Measurements from ENCODE around the gene ECPAS. TPM values are rescaled to one million over a fixed set of nuclear protein-coding genes. Genes with fewer than 3 reads are reported as not detected.

Gene ECPAS
- total RNA-seq: 10 to 100 TPM; 74.6 to 94.3 TPM
- polyA plus RNA-seq: 10 to 100 TPM; 11.0 to 28.9 TPM
- long read RNA-seq, donor 1, partial matches to known transcripts: 28 of 36 reads
- long read RNA-seq, donor 1, other reads (novel, unspliced or antisense): 8 of 36 reads
- long read RNA-seq, donor 2, full-length matches to known transcripts: 1 of 34 reads
- long read RNA-seq, donor 2, partial matches to known transcripts: 17 of 34 reads
- long read RNA-seq, donor 2, other reads (novel, unspliced or antisense): 16 of 34 reads

- H3K9me3 ChIP-seq (ENCODE audit: control insufficient read depth, low read length): no peaks in the 10 kb centered on the region
- H3K27me3 ChIP-seq (ENCODE audit: control insufficient read depth in 1 of 2, insufficient read depth in 2 of 2, low read length in 1 of 2): no peaks in the 10 kb centered on the region
- WGBS, 2 donors: 1% methylated on average over 60 to 101 of the region's 101 CpGs
- DNase-seq (peak; percentile 85 to 91), ATAC-seq (ENCODE audit: low FRiP score) (peak; percentile 82)
- intact Hi-C loops (cut with DNase I): no loop called here
- H3K27ac ChIP-seq (ENCODE audit: low read depth in 1 of 2, low read length in 2 of 2): peak within 1 kb of the TSS; percentile 89 to 96
- peak within 1 kb of the TSS; percentile 82 to 98 for H3K4me3 ChIP-seq (ENCODE audit: low read length in 2 of 2)
- H3K4me1 ChIP-seq (ENCODE audit: control insufficient read depth in 1 of 2, insufficient read depth in 2 of 2, low read length in 2 of 2): no peaks in the 10 kb centered on the region
- H3K36me3 ChIP-seq (ENCODE audit: control insufficient read depth in 1 of 2, insufficient read depth in 2 of 2, low read length in 1 of 2): no peaks in the 10 kb centered on the region
Observed at GRCh38 chr9:111483858-111484571, at the start of gene ECPAS. ECPAS (minus strand) TSS chr9:111484383; CDS start chr9:111472918, 11,465 bp downstream.

- H3K4me1 ChIP-seq (ENCODE audit: control insufficient read depth in 1 of 2, insufficient read depth in 2 of 2, low read length in 2 of 2): no peaks in the 10 kb centered on the region
- DNase-seq: no peak
- no peak overlapping the region for H3K27ac ChIP-seq (ENCODE audit: low read depth in 1 of 2, low read length in 2 of 2)
- ATAC-seq (ENCODE audit: low FRiP score): no peak
- H3K36me3 ChIP-seq (ENCODE audit: control insufficient read depth in 1 of 2, insufficient read depth in 2 of 2, low read length in 1 of 2): peaks cover 15 to 16% of the 10 kb centered on the region in 2 donors
- intact Hi-C loops (cut with DNase I): no loop called here
- H3K4me3 ChIP-seq (ENCODE audit: low read length in 2 of 2): no peak overlapping the region
- 83 to 87% methylated on average over 5 of the region's 5 CpGs for WGBS, 2 donors
- no peaks in the 10 kb centered on the region for H3K27me3 ChIP-seq (ENCODE audit: control insufficient read depth in 1 of 2, insufficient read depth in 2 of 2, low read length in 1 of 2)
- H3K9me3 ChIP-seq (ENCODE audit: control insufficient read depth, low read length): peaks cover 22% of the 10 kb centered on the region
Observed at GRCh38 chr9:111533099-111533790, 49.1 kb upstream of the ECPAS start.

- Histone ChIP-seq H3K9me3 (ENCODE audit: control insufficient read depth, low read length) (peaks cover 17% of the 10 kb centered on the region), H3K27me3 (ENCODE audit: control insufficient read depth in 1 of 2, insufficient read depth in 2 of 2, low read length in 1 of 2) (no peaks in the 10 kb centered on the region), H3K36me3 (ENCODE audit: control insufficient read depth in 1 of 2, insufficient read depth in 2 of 2, low read length in 1 of 2) (peaks cover 8 to 11% of the 10 kb centered on the region in 2 donors), H3K4me3 (ENCODE audit: low read length in 2 of 2) (no peak overlapping the region), H3K27ac (ENCODE audit: low read depth in 1 of 2, low read length in 2 of 2) (no peak overlapping the region), H3K4me1 (ENCODE audit: control insufficient read depth in 1 of 2, insufficient read depth in 2 of 2, low read length in 2 of 2) (no peaks in the 10 kb centered on the region)
- WGBS, 2 donors: 97 to 98% methylated on average over 4 of the region's 4 CpGs
- ATAC-seq (ENCODE audit: low FRiP score) (no peak), DNase-seq (no peak)
- intact Hi-C loops (cut with DNase I): no loop called here
Observed at GRCh38 chr9:111531716-111532115, 47.5 kb upstream of the ECPAS start.

- Histone ChIP-seq H3K4me3 (ENCODE audit: low read length in 2 of 2) (no peak overlapping the region), H3K36me3 (ENCODE audit: control insufficient read depth in 1 of 2, insufficient read depth in 2 of 2, low read length in 1 of 2) (peaks cover 7 to 9% of the 10 kb centered on the region in 2 donors), H3K9me3 (ENCODE audit: control insufficient read depth, low read length) (peaks cover 11% of the 10 kb centered on the region), H3K27ac (ENCODE audit: low read depth in 1 of 2, low read length in 2 of 2) (no peak overlapping the region), H3K4me1 (ENCODE audit: control insufficient read depth in 1 of 2, insufficient read depth in 2 of 2, low read length in 2 of 2) (peaks cover 0 to 2% of the 10 kb centered on the region in 2 donors), H3K27me3 (ENCODE audit: control insufficient read depth in 1 of 2, insufficient read depth in 2 of 2, low read length in 1 of 2) (no peaks in the 10 kb centered on the region)
- intact Hi-C loops (cut with DNase I): no loop called here
- no peak for ATAC-seq (ENCODE audit: low FRiP score)
- WGBS, 2 donors: 40 to 43% methylated on average over 2 of the region's 2 CpGs
- DNase-seq: no peak
Observed at GRCh38 chr9:111529787-111530186, 45.6 kb upstream of the ECPAS start.

GRCh38 chr9:111527347-111527746 lies 43.2 kb upstream of the ECPAS start:
- ATAC-seq (ENCODE audit: low FRiP score) (no peak), DNase-seq (no peak)
- peaks cover 0 to 5% of the 10 kb centered on the region in 2 donors for H3K36me3 ChIP-seq (ENCODE audit: control insufficient read depth in 1 of 2, insufficient read depth in 2 of 2, low read length in 1 of 2)
- 91 to 95% methylated on average over 2 of the region's 2 CpGs for WGBS, 2 donors
- H3K27ac ChIP-seq (ENCODE audit: low read depth in 1 of 2, low read length in 2 of 2): no peak overlapping the region
- no peak overlapping the region for H3K4me3 ChIP-seq (ENCODE audit: low read length in 2 of 2)
- intact Hi-C loops (cut with DNase I): no loop called here
- H3K9me3 ChIP-seq (ENCODE audit: control insufficient read depth, low read length): peaks cover 6% of the 10 kb centered on the region
- no peaks in the 10 kb centered on the region for H3K27me3 ChIP-seq (ENCODE audit: control insufficient read depth in 1 of 2, insufficient read depth in 2 of 2, low read length in 1 of 2)
- peaks cover 0 to 2% of the 10 kb centered on the region in 2 donors for H3K4me1 ChIP-seq (ENCODE audit: control insufficient read depth in 1 of 2, insufficient read depth in 2 of 2, low read length in 2 of 2)

GRCh38 chr9:111525056-111525977 lies 41.1 kb upstream of the ECPAS start, which contains the start of gene ZNF483:
ZNF483 (plus strand) TSS chr9:111525179; CDS start chr9:111527396, 2,217 bp downstream.
- H3K9me3 ChIP-seq (ENCODE audit: control insufficient read depth, low read length): peaks cover 3% of the 10 kb centered on the region
- peaks cover 0 to 2% of the 10 kb centered on the region in 2 donors for H3K4me1 ChIP-seq (ENCODE audit: control insufficient read depth in 1 of 2, insufficient read depth in 2 of 2, low read length in 2 of 2)
- DNase-seq (peak; percentile 85 to 90), ATAC-seq (ENCODE audit: low FRiP score) (peak; percentile 91)
- no peaks in the 10 kb centered on the region for H3K27me3 ChIP-seq (ENCODE audit: control insufficient read depth in 1 of 2, insufficient read depth in 2 of 2, low read length in 1 of 2)
- peaks cover 0 to 4% of the 10 kb centered on the region in 2 donors for H3K36me3 ChIP-seq (ENCODE audit: control insufficient read depth in 1 of 2, insufficient read depth in 2 of 2, low read length in 1 of 2)
- peak within 1 kb of the TSS in 1 of 2 donors; percentile 23 for H3K27ac ChIP-seq (ENCODE audit: low read depth in 1 of 2, low read length in 2 of 2)
- 1% methylated on average over 66 of the region's 66 CpGs for WGBS, 2 donors
- intact Hi-C loops (cut with DNase I): no loop called here
- H3K4me3 ChIP-seq (ENCODE audit: low read length in 2 of 2): peak within 1 kb of the TSS; percentile 84 to 89

- no peaks in the 10 kb centered on the region for H3K9me3 ChIP-seq (ENCODE audit: control insufficient read depth, low read length)
- H3K27ac ChIP-seq (ENCODE audit: low read depth in 1 of 2, low read length in 2 of 2): no peak overlapping the region
- H3K4me3 ChIP-seq (ENCODE audit: low read length in 2 of 2): peak overlapping the region; percentile 84 to 89
- WGBS, 2 donors: 29% methylated on average over 7 of the region's 7 CpGs
- H3K36me3 ChIP-seq (ENCODE audit: control insufficient read depth in 1 of 2, insufficient read depth in 2 of 2, low read length in 1 of 2): no peaks in the 10 kb centered on the region
- no peak for ATAC-seq (ENCODE audit: low FRiP score)
- no peaks in the 10 kb centered on the region for H3K27me3 ChIP-seq (ENCODE audit: control insufficient read depth in 1 of 2, insufficient read depth in 2 of 2, low read length in 1 of 2)
- DNase-seq: no peak
- peaks cover 0 to 2% of the 10 kb centered on the region in 2 donors for H3K4me1 ChIP-seq (ENCODE audit: control insufficient read depth in 1 of 2, insufficient read depth in 2 of 2, low read length in 2 of 2)
- intact Hi-C loops (cut with DNase I): no loop called here
Observed at GRCh38 chr9:111524731-111525055, 40.5 kb upstream of the ECPAS start.

- no peaks in the 10 kb centered on the region for H3K27me3 ChIP-seq (ENCODE audit: control insufficient read depth in 1 of 2, insufficient read depth in 2 of 2, low read length in 1 of 2)
- H3K9me3 ChIP-seq (ENCODE audit: control insufficient read depth, low read length): peaks cover 1% of the 10 kb centered on the region
- WGBS, 2 donors: 48 to 67% methylated on average over 2 of the region's 2 CpGs
- no peak for DNase-seq
- H3K4me3 ChIP-seq (ENCODE audit: low read length in 2 of 2): no peak overlapping the region
- H3K4me1 ChIP-seq (ENCODE audit: control insufficient read depth in 1 of 2, insufficient read depth in 2 of 2, low read length in 2 of 2): no peaks in the 10 kb centered on the region
- H3K27ac ChIP-seq (ENCODE audit: low read depth in 1 of 2, low read length in 2 of 2): no peak overlapping the region
- intact Hi-C loops (cut with DNase I): no loop called here
- no peak for ATAC-seq (ENCODE audit: low FRiP score)
- H3K36me3 ChIP-seq (ENCODE audit: control insufficient read depth in 1 of 2, insufficient read depth in 2 of 2, low read length in 1 of 2): no peaks in the 10 kb centered on the region
Observed at GRCh38 chr9:111516061-111516465, 31.9 kb upstream of the ECPAS start.

Measured in aorta (tissue), 5 donors.